Measurements from ENCODE around the gene PDE4D. TPM values are rescaled to one million over a fixed set of nuclear protein-coding genes. Genes with fewer than 3 reads are reported as not detected.

Gene PDE4D
- total and polyA plus RNA-seq, 2 experiments from 2014 or later = 21.9 to 54.2 TPM

DNA sequence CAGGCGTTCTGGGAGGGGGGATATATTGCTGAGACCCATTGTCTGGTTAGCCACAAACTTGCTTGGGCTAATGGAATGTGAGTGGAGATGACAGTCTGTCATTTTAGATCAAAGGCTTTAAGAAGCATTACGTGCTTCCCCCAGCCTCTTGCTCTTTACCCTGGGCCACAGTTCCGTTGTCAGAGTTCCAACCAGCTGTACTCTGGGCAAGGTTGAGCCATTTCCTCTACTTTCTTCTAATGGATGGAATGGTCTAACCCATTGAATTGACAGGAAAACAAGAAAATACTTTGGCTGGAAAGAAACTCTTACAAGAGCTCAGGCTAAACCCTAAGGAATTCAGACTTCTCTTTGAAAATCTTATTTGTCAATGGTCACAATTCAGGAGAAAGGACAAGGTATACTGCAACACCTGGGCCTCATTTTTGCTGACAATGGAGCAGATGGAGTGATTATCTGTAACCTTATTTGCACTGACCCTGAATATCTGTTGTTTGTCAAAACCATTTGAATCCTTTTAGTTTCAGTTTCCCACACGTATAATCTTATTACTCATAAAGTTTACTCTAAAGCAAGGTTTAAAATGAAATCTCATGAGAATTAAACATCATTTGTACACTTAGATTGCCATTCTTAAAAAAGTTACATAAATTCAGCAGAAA is 231.4 kb downstream of the PDE4D start:
- H3K27ac ChIP-seq = no peak overlapping the region
- no peak overlapping the region for H3K4me3 ChIP-seq

GRCh38 chr5:59661311-59661710 is 232.2 kb downstream of the PDE4D start:
- DNase-seq (ENCODE audit: low read depth in 1 of 2, low spot score in 1 of 2) = no peak
- Histone ChIP-seq H3K36me3 (no peaks in the 10 kb centered on the region), H3K9me3 (ENCODE audit: low read depth) (no peaks in the 10 kb centered on the region), H3K4me3 (no peak overlapping the region), H3K4me1 (ENCODE audit: low read depth) (peaks cover 7% of the 10 kb centered on the region), H3K27ac (no peak overlapping the region), H3K27me3 (no peaks in the 10 kb centered on the region)
- TF ChIP-seq CTCF (IDR thresholded peaks at IDR 0.05; ENCODE audit: low read depth, low read length) = no peak

More for the DNA sequence above, 231.4 kb downstream of the PDE4D start:
- TF ChIP-seq CTCF (IDR thresholded peaks at IDR 0.05; ENCODE audit: low read depth, low read length) = no peak
- H3K4me1 ChIP-seq (ENCODE audit: low read depth) = peaks cover 7% of the 10 kb centered on the region
- H3K9me3 ChIP-seq (ENCODE audit: low read depth) = no peaks in the 10 kb centered on the region
- H3K36me3 ChIP-seq = no peaks in the 10 kb centered on the region
- H3K27me3 ChIP-seq = no peaks in the 10 kb centered on the region
- peak; percentile 10 to 39 for DNase-seq (ENCODE audit: low read depth in 1 of 2, low spot score in 1 of 2)

DNA sequence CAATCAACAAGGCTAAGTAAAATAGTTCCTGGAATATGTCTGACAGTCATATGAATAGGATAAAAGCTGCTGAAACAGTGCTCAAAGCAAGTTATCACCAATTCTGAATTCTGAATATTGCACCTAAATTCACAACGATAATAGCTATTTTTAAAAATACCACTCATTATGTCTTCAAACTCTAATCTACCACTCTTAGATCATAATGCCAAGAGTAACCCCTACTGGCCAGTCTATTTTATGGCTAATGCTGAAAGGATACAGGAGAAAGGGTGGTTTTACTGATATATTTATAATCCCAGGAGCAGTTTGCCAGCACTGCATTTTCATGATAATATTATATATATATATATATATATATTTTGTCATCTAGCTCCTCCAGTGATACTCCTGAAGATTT is 232.8 kb downstream of the PDE4D start:
- Histone ChIP-seq H3K9me3 (ENCODE audit: low read depth) (no peaks in the 10 kb centered on the region), H3K4me1 (ENCODE audit: low read depth) (peaks cover 7% of the 10 kb centered on the region), H3K4me3 (no peak overlapping the region), H3K27ac (no peak overlapping the region), H3K27me3 (no peaks in the 10 kb centered on the region), H3K36me3 (no peaks in the 10 kb centered on the region)
- peak; percentile 58 for TF ChIP-seq CTCF (IDR thresholded peaks at IDR 0.05; ENCODE audit: low read depth, low read length)
- peak; percentile 22 to 58 for DNase-seq (ENCODE audit: low read depth in 1 of 2, low spot score in 1 of 2)

DNA sequence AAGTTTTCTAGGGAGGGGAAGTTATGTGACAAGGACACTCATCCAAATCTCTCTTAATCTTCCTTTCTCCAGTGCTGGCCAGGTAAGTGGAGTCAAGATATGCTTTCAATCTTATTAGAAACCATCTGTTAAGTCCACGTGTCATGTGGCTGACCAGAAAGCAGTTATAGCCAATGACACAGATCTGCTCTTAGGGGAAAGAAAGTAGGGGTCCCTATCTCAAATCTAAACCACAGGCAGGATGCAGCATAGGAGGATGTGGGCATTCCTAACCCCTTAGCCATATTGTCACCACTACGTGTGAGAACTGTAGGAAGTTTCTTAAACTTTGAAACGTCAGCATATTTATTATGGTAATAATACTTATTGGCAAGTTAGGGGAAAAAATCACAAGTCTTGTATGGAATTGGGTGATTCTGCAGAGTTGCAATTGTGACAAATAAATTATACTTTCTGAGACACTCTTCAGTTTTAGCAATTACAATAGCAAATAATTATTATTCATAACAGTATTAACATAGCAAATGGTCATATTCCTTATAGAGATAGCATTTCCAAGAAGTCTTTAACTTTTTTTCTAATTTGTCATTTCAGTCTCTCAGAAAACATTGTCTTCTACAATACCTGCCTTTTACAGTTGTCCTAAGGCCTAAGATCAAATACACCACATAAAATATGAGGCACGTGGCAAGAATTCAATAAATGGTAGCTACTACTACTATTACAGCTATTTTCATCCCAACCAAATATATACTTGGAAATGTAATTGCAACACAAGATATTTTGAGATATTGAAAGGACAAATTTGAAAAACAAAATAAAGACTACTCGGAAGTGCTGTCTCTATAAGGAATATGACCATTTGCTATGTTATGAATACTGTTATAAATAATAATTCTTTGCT is 236.9 kb downstream of the PDE4D start:
- DNase-seq (ENCODE audit: low read depth in 1 of 2, low spot score in 1 of 2) = peak in 1 of 2 donors; percentile 46
- no peaks in the 10 kb centered on the region for H3K27me3 ChIP-seq
- H3K4me1 ChIP-seq (ENCODE audit: low read depth) = no peaks in the 10 kb centered on the region
- no peak overlapping the region for H3K27ac ChIP-seq
- no peaks in the 10 kb centered on the region for H3K36me3 ChIP-seq
- H3K4me3 ChIP-seq = no peak overlapping the region
- H3K9me3 ChIP-seq (ENCODE audit: low read depth) = no peaks in the 10 kb centered on the region
- TF ChIP-seq CTCF (IDR thresholded peaks at IDR 0.05; ENCODE audit: low read depth, low read length) = no peak

DNA sequence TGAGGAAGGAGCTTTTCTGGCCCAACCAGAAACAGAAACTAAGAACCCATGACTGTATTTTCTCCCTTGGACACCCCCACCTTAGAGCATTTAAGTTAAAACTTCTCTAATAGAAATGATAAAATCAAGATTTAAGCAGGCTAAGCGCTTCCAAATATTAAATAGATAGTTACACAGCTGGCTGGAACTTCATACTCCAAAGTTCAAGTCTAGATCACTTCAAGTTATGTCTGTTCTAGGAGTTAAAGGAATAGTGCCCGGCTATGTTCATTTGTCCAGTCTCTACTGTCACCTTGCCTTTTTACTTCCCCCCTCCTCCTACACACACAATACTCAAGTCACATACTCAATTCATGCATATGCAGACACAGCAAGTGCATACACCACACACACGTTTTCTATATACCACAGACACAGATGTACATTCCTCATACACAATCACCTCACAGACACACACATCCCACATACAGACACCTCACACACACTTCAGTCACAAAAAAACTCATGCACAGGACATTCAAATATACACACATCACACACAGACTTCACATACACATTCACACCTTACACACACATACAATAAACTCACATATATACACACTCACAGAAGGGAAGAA is 237.7 kb downstream of the PDE4D start:
- Histone ChIP-seq H3K36me3 (no peaks in the 10 kb centered on the region), H3K4me1 (ENCODE audit: low read depth) (no peaks in the 10 kb centered on the region), H3K4me3 (no peak overlapping the region), H3K9me3 (ENCODE audit: low read depth) (no peaks in the 10 kb centered on the region), H3K27ac (no peak overlapping the region), H3K27me3 (no peaks in the 10 kb centered on the region)
- TF ChIP-seq CTCF (IDR thresholded peaks at IDR 0.05; ENCODE audit: low read depth, low read length) = no peak
- no peak for DNase-seq (ENCODE audit: low read depth in 1 of 2, low spot score in 1 of 2)

All from cardiac muscle cell (in vitro differentiated cells and primary cell).